BJ (cell line): ENCODE measurements around the gene CELA2A. TPM values are rescaled to one million over a fixed set of nuclear protein-coding genes. Genes with fewer than 3 reads are reported as not detected.
"Not testable (repeated sequence)": the region's sequence is repeated elsewhere in the genome, so short reads cannot be mapped to it uniquely, and the experiment has no call there.

Source experiments
- CTCF ChIA-PET: fragments of 350-600 bp; formaldehyde crosslinking; extraction: SDS; loops from one replicate; lab custom pipeline; 2021; ENCODE audit warnings: antibody characterized with exemption, inconsistent platforms; lab: Yijun Ruan, JAX
- POLR2A ChIA-PET: fragments of 300-600 bp; sonication (Branson Sonifier 250); formaldehyde crosslinking; extraction: SDS; loops from one replicate; lab custom pipeline; 2021; ENCODE audit warnings: antibody characterized with exemption; lab: Charles Lee
- DNase-seq: peaks from one replicate; pipeline ENCODE4 v3.0.0-alpha.2; 2011; ENCODE audit warnings: low read depth
- H3K27me3 ChIP-seq: 2 replicates; pipeline ENCODE4 v1.6.0; 2011; ENCODE audit warnings: low read length; ENCODE audit not compliant: control insufficient read depth, insufficient read depth
- H3K36me3 ChIP-seq: 2 replicates; pipeline ENCODE4 v1.5.1; 2011; ENCODE audit warnings: low read length; ENCODE audit not compliant: control insufficient read depth, insufficient read depth
- H3K4me3 ChIP-seq: 2 replicates; pipeline ENCODE4 v1.5.1; 2011; ENCODE audit warnings: low read depth, mild to moderate bottlenecking, control low read depth, low read length
- polyA plus RNA-seq: library from polyadenylated mRNA; depleted of rRNA; stranded (reverse); fragments of >200 nt; gene quantifications from 2 replicates; pipeline ENCODE4 v1.2.3, GENCODE V29; 2011; rRNA removed
- TF ChIP-seq, protein P1 (sequence below): IDR thresholded peaks from 2 replicates; pipeline ENCODE4 v1.5.1; 2011; ENCODE audit warnings: low read depth, mild to moderate bottlenecking, control low read depth, inconsistent platforms, low read length, moderate library complexity; ENCODE audit not compliant: insufficient read depth

The CELA2A gene
- polyA plus RNA-seq, 1 experiment, result not detected

DNA sequence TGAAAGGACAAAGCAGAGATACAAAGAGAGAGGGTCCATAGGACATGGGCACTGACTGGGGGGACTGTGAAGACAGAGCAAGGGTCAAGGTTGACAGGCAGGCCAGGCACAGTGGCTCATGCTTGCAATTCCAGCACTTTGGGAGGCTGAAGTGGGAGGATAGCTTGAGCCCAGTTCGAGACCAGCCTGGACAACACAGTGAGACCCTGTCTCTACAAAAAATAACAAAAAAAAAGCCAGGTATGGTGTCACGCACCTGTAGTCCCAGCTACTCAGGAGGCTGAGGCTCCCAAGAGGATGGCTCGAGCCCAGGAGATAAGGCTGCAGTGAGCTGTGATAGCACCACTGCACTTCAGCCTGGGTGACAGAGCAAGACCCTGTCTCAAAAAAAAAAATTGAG, 63.1 kb downstream of the CELA2A start:
- peaks cover 2% of the 10 kb centered on the region; the same call in 1 of the 2 replicates for H3K36me3 ChIP-seq
- ChIA-PET CTCF (interaction anchor here (0.6 kb wide), 1 partner anchor 215 kb away, joined by 3 read pairs; no protein-coding TSS in a partner anchor), POLR2A (no interaction called here)
- no peaks in the 10 kb centered on the region for H3K27me3 ChIP-seq
- TF ChIP-seq, protein P1, sequence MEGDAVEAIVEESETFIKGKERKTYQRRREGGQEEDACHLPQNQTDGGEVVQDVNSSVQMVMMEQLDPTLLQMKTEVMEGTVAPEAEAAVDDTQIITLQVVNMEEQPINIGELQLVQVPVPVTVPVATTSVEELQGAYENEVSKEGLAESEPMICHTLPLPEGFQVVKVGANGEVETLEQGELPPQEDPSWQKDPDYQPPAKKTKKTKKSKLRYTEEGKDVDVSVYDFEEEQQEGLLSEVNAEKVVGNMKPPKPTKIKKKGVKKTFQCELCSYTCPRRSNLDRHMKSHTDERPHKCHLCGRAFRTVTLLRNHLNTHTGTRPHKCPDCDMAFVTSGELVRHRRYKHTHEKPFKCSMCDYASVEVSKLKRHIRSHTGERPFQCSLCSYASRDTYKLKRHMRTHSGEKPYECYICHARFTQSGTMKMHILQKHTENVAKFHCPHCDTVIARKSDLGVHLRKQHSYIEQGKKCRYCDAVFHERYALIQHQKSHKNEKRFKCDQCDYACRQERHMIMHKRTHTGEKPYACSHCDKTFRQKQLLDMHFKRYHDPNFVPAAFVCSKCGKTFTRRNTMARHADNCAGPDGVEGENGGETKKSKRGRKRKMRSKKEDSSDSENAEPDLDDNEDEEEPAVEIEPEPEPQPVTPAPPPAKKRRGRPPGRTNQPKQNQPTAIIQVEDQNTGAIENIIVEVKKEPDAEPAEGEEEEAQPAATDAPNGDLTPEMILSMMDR, result no peak
- H3K4me3 ChIP-seq, result no peak overlapping the region
- no peak for DNase-seq

DNA sequence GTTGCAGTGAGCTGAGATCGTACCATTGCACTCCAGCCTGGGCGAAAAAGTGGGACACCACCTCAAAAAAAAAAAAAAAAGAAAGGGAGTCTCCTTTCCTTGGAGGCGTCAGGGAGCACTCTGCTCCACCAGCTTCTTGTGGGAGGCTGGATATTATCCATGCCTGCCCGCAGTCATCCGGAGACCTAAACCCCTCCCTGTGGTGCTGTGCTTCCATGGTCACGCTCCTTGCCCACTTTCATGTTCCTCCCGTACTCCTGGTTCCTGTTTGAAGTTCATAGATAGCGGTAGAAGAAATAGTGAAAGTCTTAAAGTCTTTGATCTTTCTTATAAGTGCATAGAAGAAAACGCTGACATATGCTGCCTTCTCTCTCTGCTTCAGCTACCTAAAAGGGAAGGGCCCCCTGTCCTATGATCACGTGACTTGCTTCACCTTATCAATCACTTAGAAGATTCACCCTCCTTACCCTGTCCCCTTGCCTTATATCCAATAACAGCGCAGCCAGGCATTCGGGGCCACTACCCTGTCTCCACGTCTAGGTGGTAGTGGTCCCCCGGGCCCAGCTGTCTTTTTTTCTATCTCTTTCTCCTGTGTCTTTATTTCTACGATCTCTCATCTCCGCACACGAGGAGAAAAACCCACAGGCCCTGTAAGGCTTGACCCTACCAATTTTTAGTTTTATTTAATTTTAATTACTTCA, 64.8 kb downstream of the CELA2A start:
- CTCF ChIA-PET, POLR2A ChIA-PET, H3K4me3 ChIP-seq, H3K27me3 ChIP-seq, DNase-seq, H3K36me3 ChIP-seq: not testable (repeated sequence)

Other genes with a start within 250 kb of the CELA2A start
- gene FHAD1, start 209.5 kb upstream of the CELA2A start, polyA plus RNA-seq, result not detected in 2 replicates
- 18.9 and 24.0 TPM in 2 replicates for gene EFHD2, start 46.8 kb upstream of the CELA2A start, polyA plus RNA-seq
- gene CTRC, start 18.3 kb upstream of the CELA2A start, polyA plus RNA-seq, result not detected in 2 replicates
- not detected in 2 replicates for gene CELA2B, start 19.4 kb downstream of the CELA2A start, polyA plus RNA-seq
- gene CASP9, start 67.5 kb downstream of the CELA2A start, polyA plus RNA-seq, result 14.0 and 20.8 TPM in 2 replicates
- 12.3 and 20.2 TPM in 2 replicates for gene DNAJC16, start 70.1 kb downstream of the CELA2A start, polyA plus RNA-seq
- gene AGMAT, start 128.3 kb downstream of the CELA2A start, polyA plus RNA-seq, result 1.1 and 1.2 TPM in 2 replicates
- gene DDI2, start 160.7 kb downstream of the CELA2A start, polyA plus RNA-seq, result 5.9 and 6.4 TPM in 2 replicates
- gene PLEKHM2, start 227.6 kb downstream of the CELA2A start, polyA plus RNA-seq, result 37.2 and 58.3 TPM in 2 replicates